Liver (tissue), 9 donors: ENCODE results near the gene EID2B. TPM values are rescaled to one million over a fixed set of nuclear protein-coding genes. Genes with fewer than 3 reads are reported as not detected.

Experiments
- DNase-seq: peaks from one replicate; pipeline ENCODE4 v3.0.0-alpha.2; 2017; ENCODE audit warnings: low spot score
- H3K27ac ChIP-seq, 2 donors: one replicate each; pipeline ENCODE4 v1.7.0; 2013; ENCODE audit warnings: inconsistent platforms in 2 of 2, low read length in 2 of 2, control low read depth in 1 of 2, low read depth in 1 of 2, mild to moderate bottlenecking in 1 of 2
- H3K27me3 ChIP-seq, 4 donors: one replicate each; pipeline versions ENCODE4 v1.6.1 to v1.7.0; 2013; ENCODE audit warnings: low read length in 3 of 4, inconsistent platforms in 1 of 4, mild to moderate bottlenecking in 1 of 4, moderate library complexity in 1 of 4; ENCODE audit not compliant: control insufficient read depth in 4 of 4, insufficient read depth in 4 of 4
- H3K36me3 ChIP-seq, 4 donors: one replicate each; pipeline versions ENCODE4 v1.6.1 to v1.7.0; 2013; ENCODE audit warnings: low read length in 3 of 4, mild to moderate bottlenecking in 3 of 4, low read depth in 1 of 4, moderate library complexity in 1 of 4; ENCODE audit not compliant: control insufficient read depth in 4 of 4, insufficient read depth in 3 of 4
- H3K4me1 ChIP-seq, 4 donors: one replicate each; pipeline versions ENCODE4 v1.6.1 to v1.7.0; 2013; ENCODE audit warnings: low read length in 3 of 4, mild to moderate bottlenecking in 3 of 4, moderate library complexity in 1 of 4; ENCODE audit not compliant: control insufficient read depth in 4 of 4, insufficient read depth in 4 of 4
- H3K4me3 ChIP-seq, 3 donors: one replicate each; pipeline versions ENCODE4 v1.6.1 to v1.7.0; 2013; ENCODE audit warnings: low read length in 3 of 3, control low read depth in 1 of 3, low read depth in 1 of 3, mild to moderate bottlenecking in 1 of 3
- H3K9ac ChIP-seq, 2 donors: one replicate each; pipeline ENCODE4 v1.7.0; 2013; ENCODE audit warnings: low read length in 2 of 2, mild to moderate bottlenecking in 2 of 2, moderate library complexity in 2 of 2, control low read depth in 1 of 2, low read depth in 1 of 2
- H3K9me3 ChIP-seq, 4 donors: one replicate each; pipeline versions ENCODE4 v1.6.1 to v1.7.0; 2013; ENCODE audit warnings: low read length in 3 of 4; ENCODE audit not compliant: control insufficient read depth in 4 of 4
- CTCF ChIP-seq: fragments of 150-350 bp; IDR thresholded peaks from 2 replicates; pipeline ENCODE4 v1.5.1; 2017; ENCODE audit warnings: improper control_type of control experiment, low read depth, low read length; ENCODE audit not compliant: missing input control
- EGR1 ChIP-seq, 2 donors: IDR thresholded peaks; 2 replicates each; pipeline ENCODE4 v1.6.1; 2016 to 2018; ENCODE audit warnings: antibody characterized with exemption in 2 of 2, low read depth in 2 of 2
- FOXA1 ChIP-seq: IDR thresholded peaks from 2 replicates; pipeline ENCODE4 v1.6.1; 2016; ENCODE audit warnings: antibody characterized with exemption
- FOXA2 ChIP-seq: IDR thresholded peaks from 2 replicates; pipeline ENCODE4 v1.6.1; 2016; ENCODE audit warnings: antibody characterized with exemption
- GABPA ChIP-seq, 2 donors: IDR thresholded peaks in 1 of 2; conservative IDR thresholded peaks in 1 of 2; 2 replicates each; pipeline ENCODE4 v1.6.1; 2016; ENCODE audit warnings: antibody characterized with exemption in 2 of 2, mild to moderate bottlenecking in 1 of 2, moderate library complexity in 1 of 2
- HNF4A ChIP-seq, 2 donors: conservative IDR thresholded peaks; 2 replicates each; pipeline ENCODE4 v1.6.1; 2016; ENCODE audit warnings: antibody characterized with exemption in 2 of 2, mild to moderate bottlenecking in 2 of 2
- HNF4G ChIP-seq: IDR thresholded peaks from 2 replicates; pipeline ENCODE4 v1.6.1; 2016; ENCODE audit warnings: antibody characterized with exemption
- JUND ChIP-seq, 2 donors: IDR thresholded peaks; 2 replicates each; pipeline ENCODE4 v1.6.1; 2016; ENCODE audit warnings: antibody characterized with exemption in 2 of 2
- MAX ChIP-seq: IDR thresholded peaks from 2 replicates; pipeline ENCODE4 v1.6.1; 2016; ENCODE audit warnings: antibody characterized with exemption
- NR2F2 ChIP-seq: IDR thresholded peaks from 2 replicates; pipeline ENCODE4 v1.6.1; 2016; ENCODE audit warnings: antibody characterized with exemption
- RAD21 ChIP-seq, 2 donors: IDR thresholded peaks; 2 replicates each; pipeline ENCODE4 v1.6.1; 2016; ENCODE audit warnings: antibody characterized with exemption in 2 of 2, mild to moderate bottlenecking in 2 of 2
- RXRA ChIP-seq, 2 donors: IDR thresholded peaks; 2 replicates each; pipeline ENCODE4 v1.6.1; 2017 to 2018; ENCODE audit warnings: antibody characterized with exemption in 2 of 2, mild to moderate bottlenecking in 1 of 2
- SP1 ChIP-seq: IDR thresholded peaks from 2 replicates; pipeline ENCODE4 v1.6.1; 2018; ENCODE audit warnings: antibody characterized with exemption, mild to moderate bottlenecking
- TAF1 ChIP-seq: conservative IDR thresholded peaks from 2 replicates; pipeline ENCODE4 v1.6.1; 2016; ENCODE audit warnings: antibody characterized with exemption, mild to moderate bottlenecking
- YY1 ChIP-seq: IDR thresholded peaks from 2 replicates; pipeline ENCODE4 v1.6.1; 2016; ENCODE audit warnings: antibody characterized with exemption, mild to moderate bottlenecking
- ZBTB33 ChIP-seq: IDR thresholded peaks from 2 replicates; pipeline ENCODE4 v1.6.1; 2016; ENCODE audit warnings: antibody characterized with exemption
- WGBS: extraction: QIAGEN DNeasy Blood & Tissue Kit; methylation state at CpG from one replicate; pipeline ENCODE4 v1.1.7; 2013; 5-methylcytosine and 5-hydroxymethylcytosine counted together
- polyA plus RNA-seq, 2 donors: library from polyadenylated mRNA; stranded (reverse) in 1 of 2; unstranded in 1 of 2; fragments of 200-250 nt in 1 of 2; fragments of >200 nt in 1 of 2; fragmentation: Nextera tagmentation in 1 of 2; extraction: Ambion mirVana in 1 of 2; gene quantifications; one replicate each; pipeline versions ENCODE4 v1.2.1 to v1.2.3, GENCODE V29; 2013 to 2015
- total RNA-seq, 2 donors: library from RNA; depleted of rRNA; stranded (reverse); fragments of >200 nt; gene quantifications; one replicate each; pipeline ENCODE4 v1.2.3, GENCODE V29; 2014
- TF ChIP-seq, protein P1 (sequence below): IDR thresholded peaks from 2 replicates; pipeline ENCODE4 v1.6.1; 2016; ENCODE audit warnings: antibody characterized with exemption, mild to moderate bottlenecking
- TF ChIP-seq, protein P2 (sequence below): IDR thresholded peaks from 2 replicates; pipeline ENCODE4 v1.6.1; 2016; ENCODE audit warnings: antibody characterized with exemption
- donor health status: healthy.
- donor health status: healthy.
- donor health status: healthy.
- donor health status: healthy.
- donor health status: healthy.

Gene EID2B
- total and polyA plus RNA-seq, 4 donors, result 0.38 to 1.4 (median 1.1) TPM

DNA sequence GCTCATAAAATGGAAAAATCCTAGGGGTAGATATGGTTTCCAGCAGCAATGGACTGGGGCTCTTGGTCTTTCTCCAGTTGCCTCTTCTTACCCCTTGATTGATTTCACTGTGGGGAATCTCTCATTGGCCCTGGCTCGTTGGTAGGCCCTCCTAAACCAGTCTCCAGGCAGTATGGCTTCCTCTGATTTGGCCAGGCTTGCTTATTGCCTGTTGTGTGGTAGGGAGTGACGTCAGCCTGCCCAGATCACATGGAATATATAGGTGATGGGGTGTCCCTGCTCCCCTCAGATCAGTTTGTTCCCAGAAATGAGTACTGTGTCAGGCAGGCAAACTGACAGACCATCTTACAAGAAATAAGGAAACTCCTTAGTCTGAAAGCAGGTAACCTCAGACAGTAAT, 23.4 kb downstream of the EID2B start:
- H3K36me3 ChIP-seq, result no peaks in the 10 kb centered on the region
- TF ChIP-seq EGR1 (IDR thresholded peaks at IDR 0.05; ENCODE audit: low read depth in 2 of 2) (no peak), SP1 (no peak), RXRA (IDR thresholded peaks at IDR 0.05) (no peak), HNF4G (no peak), FOXA1 (no peak), ZBTB33 (no peak), YY1 (no peak), JUND (IDR thresholded peaks at IDR 0.05) (no peak), HNF4A (conservative IDR thresholded peaks at IDR 0.05) (no peak), RAD21 (IDR thresholded peaks at IDR 0.05) (no peak), GABPA (IDR thresholded peaks at IDR 0.05 in 1 of 2, conservative IDR thresholded peaks at IDR 0.05 in 1 of 2) (no peak), CTCF (no peak), MAX (no peak), TAF1 (no peak), NR2F2 (no peak)
- TF ChIP-seq, protein P1, sequence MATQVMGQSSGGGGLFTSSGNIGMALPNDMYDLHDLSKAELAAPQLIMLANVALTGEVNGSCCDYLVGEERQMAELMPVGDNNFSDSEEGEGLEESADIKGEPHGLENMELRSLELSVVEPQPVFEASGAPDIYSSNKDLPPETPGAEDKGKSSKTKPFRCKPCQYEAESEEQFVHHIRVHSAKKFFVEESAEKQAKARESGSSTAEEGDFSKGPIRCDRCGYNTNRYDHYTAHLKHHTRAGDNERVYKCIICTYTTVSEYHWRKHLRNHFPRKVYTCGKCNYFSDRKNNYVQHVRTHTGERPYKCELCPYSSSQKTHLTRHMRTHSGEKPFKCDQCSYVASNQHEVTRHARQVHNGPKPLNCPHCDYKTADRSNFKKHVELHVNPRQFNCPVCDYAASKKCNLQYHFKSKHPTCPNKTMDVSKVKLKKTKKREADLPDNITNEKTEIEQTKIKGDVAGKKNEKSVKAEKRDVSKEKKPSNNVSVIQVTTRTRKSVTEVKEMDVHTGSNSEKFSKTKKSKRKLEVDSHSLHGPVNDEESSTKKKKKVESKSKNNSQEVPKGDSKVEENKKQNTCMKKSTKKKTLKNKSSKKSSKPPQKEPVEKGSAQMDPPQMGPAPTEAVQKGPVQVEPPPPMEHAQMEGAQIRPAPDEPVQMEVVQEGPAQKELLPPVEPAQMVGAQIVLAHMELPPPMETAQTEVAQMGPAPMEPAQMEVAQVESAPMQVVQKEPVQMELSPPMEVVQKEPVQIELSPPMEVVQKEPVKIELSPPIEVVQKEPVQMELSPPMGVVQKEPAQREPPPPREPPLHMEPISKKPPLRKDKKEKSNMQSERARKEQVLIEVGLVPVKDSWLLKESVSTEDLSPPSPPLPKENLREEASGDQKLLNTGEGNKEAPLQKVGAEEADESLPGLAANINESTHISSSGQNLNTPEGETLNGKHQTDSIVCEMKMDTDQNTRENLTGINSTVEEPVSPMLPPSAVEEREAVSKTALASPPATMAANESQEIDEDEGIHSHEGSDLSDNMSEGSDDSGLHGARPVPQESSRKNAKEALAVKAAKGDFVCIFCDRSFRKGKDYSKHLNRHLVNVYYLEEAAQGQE, result no peak
- TF ChIP-seq, protein P2, sequence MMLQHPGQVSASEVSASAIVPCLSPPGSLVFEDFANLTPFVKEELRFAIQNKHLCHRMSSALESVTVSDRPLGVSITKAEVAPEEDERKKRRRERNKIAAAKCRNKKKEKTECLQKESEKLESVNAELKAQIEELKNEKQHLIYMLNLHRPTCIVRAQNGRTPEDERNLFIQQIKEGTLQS, result no peak
- peaks cover 0 to 2% (median 0%) of the 10 kb centered on the region in 4 donors for H3K9me3 ChIP-seq
- no peak overlapping the region for H3K4me3 ChIP-seq
- H3K27me3 ChIP-seq, result peaks cover 2 to 19% (median 5%) of the 10 kb centered on the region in 4 donors
- DNase-seq, result no peak
- 54% methylated on average over 2 of the region's 2 CpGs for WGBS
- no peak overlapping the region for H3K27ac ChIP-seq
- H3K4me1 ChIP-seq, result peaks cover 2 to 8% (median 8%) of the 10 kb centered on the region in 4 donors
- H3K9ac ChIP-seq, result no peak overlapping the region

- DNase-seq, result no peak
- Histone ChIP-seq H3K36me3 (no peaks in the 10 kb centered on the region), H3K27ac (no peak overlapping the region), H3K4me1 (peaks cover 2 to 8% (median 8%) of the 10 kb centered on the region in 4 donors), H3K9me3 (peaks cover 0 to 2% (median 0%) of the 10 kb centered on the region in 4 donors), H3K9ac (no peak overlapping the region), H3K4me3 (no peak overlapping the region), H3K27me3 (peaks cover 0 to 19% (median 6%) of the 10 kb centered on the region in 4 donors)
- TF ChIP-seq NR2F2 (no peak), FOXA2 (no peak), HNF4A (conservative IDR thresholded peaks at IDR 0.05) (no peak), YY1 (no peak)
- 76% methylated on average over 9 of the region's 9 CpGs for WGBS
Observed at GRCh38 chr19:39508629-39509028, 24.0 kb downstream of the EID2B start.
